ENCODE measurements around the gene AAK1.

Gene AAK1

GRCh38 chr2:69634196-69634821 is 9.2 kb downstream of the AAK1 start:
- TF ChIP-seq EZH2phosphoT487 (IDR thresholded peaks at IDR 0.05; ENCODE audit: low read depth), result no peak
- TF ChIP-seq, protein P1, sequence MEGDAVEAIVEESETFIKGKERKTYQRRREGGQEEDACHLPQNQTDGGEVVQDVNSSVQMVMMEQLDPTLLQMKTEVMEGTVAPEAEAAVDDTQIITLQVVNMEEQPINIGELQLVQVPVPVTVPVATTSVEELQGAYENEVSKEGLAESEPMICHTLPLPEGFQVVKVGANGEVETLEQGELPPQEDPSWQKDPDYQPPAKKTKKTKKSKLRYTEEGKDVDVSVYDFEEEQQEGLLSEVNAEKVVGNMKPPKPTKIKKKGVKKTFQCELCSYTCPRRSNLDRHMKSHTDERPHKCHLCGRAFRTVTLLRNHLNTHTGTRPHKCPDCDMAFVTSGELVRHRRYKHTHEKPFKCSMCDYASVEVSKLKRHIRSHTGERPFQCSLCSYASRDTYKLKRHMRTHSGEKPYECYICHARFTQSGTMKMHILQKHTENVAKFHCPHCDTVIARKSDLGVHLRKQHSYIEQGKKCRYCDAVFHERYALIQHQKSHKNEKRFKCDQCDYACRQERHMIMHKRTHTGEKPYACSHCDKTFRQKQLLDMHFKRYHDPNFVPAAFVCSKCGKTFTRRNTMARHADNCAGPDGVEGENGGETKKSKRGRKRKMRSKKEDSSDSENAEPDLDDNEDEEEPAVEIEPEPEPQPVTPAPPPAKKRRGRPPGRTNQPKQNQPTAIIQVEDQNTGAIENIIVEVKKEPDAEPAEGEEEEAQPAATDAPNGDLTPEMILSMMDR (IDR thresholded peaks at IDR 0.05; ENCODE audit: low read depth, low read length), result no peak
- Histone ChIP-seq H3K27ac (ENCODE audit: low read length) (no peak overlapping the region), H3K9ac (ENCODE audit: low read length) (no peak overlapping the region), H3K4me2 (ENCODE audit: low read length) (no peak overlapping the region), H3K4me3 (ENCODE audit: low read length) (no peak overlapping the region), H3K4me1 (ENCODE audit: low read length) (no peaks in the 10 kb centered on the region), H3K27me3 (ENCODE audit: low read depth, low read length) (peaks cover 7% of the 10 kb centered on the region; the same call in 1 of the 2 replicates), H3K9me3 (ENCODE audit: insufficient read depth, low read length) (no peaks in the 10 kb centered on the region), H4K20me1 (ENCODE audit: insufficient read depth, low read length) (no peaks in the 10 kb centered on the region), H2AFZ (ENCODE audit: low read depth, low read length) (no peak overlapping the region), H3K79me2 (ENCODE audit: low read length) (no peaks in the 10 kb centered on the region), H3K36me3 (replicated peaks; ENCODE audit: low read depth, low read length) (no peaks in the 10 kb centered on the region)

DNA sequence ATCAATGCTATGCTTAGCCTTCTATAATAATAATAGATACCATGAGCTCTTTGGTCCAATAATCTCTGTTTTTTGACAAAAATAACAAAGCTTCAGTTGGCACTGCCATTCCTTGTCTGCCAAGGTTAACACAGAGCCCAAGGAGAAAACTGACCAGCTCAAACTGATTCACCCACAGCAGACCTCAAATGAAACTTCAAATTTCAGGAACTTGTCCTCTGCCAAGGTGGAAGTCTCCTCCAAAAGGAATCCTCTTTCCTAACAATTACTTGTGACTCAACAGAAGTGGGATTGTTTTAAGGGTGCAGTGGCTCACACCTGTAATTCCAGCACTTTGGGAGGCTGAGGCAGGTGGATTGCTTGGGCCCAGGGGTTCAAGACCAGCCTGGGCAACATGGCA is 12.1 kb downstream of the AAK1 start:
- Histone ChIP-seq H4K20me1 (ENCODE audit: insufficient read depth, low read length) (no peaks in the 10 kb centered on the region), H3K27me3 (ENCODE audit: low read depth, low read length) (peaks cover 9% of the 10 kb centered on the region; the same call in 1 of the 2 replicates), H3K9ac (ENCODE audit: low read length) (no peak overlapping the region), H3K4me3 (ENCODE audit: low read length) (no peak overlapping the region), H3K4me2 (ENCODE audit: low read length) (no peak overlapping the region), H2AFZ (ENCODE audit: low read depth, low read length) (no peak overlapping the region), H3K27ac (ENCODE audit: low read length) (no peak overlapping the region), H3K79me2 (ENCODE audit: low read length) (no peaks in the 10 kb centered on the region), H3K4me1 (ENCODE audit: low read length) (peaks cover 4% of the 10 kb centered on the region; the same call in 1 of the 2 replicates), H3K36me3 (replicated peaks; ENCODE audit: low read depth, low read length) (no peaks in the 10 kb centered on the region), H3K9me3 (ENCODE audit: insufficient read depth, low read length) (no peaks in the 10 kb centered on the region)
- TF ChIP-seq EZH2phosphoT487 (IDR thresholded peaks at IDR 0.05; ENCODE audit: low read depth), result no peak
- TF ChIP-seq, protein P1 (IDR thresholded peaks at IDR 0.05; ENCODE audit: low read depth, low read length), result no peak

GRCh38 chr2:69629921-69630608 is 13.5 kb downstream of the AAK1 start:
- H3K9me3 ChIP-seq (ENCODE audit: insufficient read depth, low read length), result no peaks in the 10 kb centered on the region
- H3K27me3 ChIP-seq (ENCODE audit: low read depth, low read length), result peaks cover 10% of the 10 kb centered on the region; the same call in 1 of the 2 replicates
- TF ChIP-seq, protein P1 (IDR thresholded peaks at IDR 0.05; ENCODE audit: low read depth, low read length), result no peak
- no peak for TF ChIP-seq EZH2phosphoT487 (IDR thresholded peaks at IDR 0.05; ENCODE audit: low read depth)
- no peaks in the 10 kb centered on the region for H3K36me3 ChIP-seq (replicated peaks; ENCODE audit: low read depth, low read length)
- H3K4me3 ChIP-seq (ENCODE audit: low read length), result no peak overlapping the region
- no peaks in the 10 kb centered on the region for H4K20me1 ChIP-seq (ENCODE audit: insufficient read depth, low read length)
- no peaks in the 10 kb centered on the region for H3K79me2 ChIP-seq (ENCODE audit: low read length)
- no peak overlapping the region for H3K27ac ChIP-seq (ENCODE audit: low read length)
- no peak overlapping the region for H3K4me2 ChIP-seq (ENCODE audit: low read length)
- no peak overlapping the region for H3K9ac ChIP-seq (ENCODE audit: low read length)
- H3K4me1 ChIP-seq (ENCODE audit: low read length), result peaks cover 4% of the 10 kb centered on the region; the same call in 1 of the 2 replicates
- no peak overlapping the region for H2AFZ ChIP-seq (ENCODE audit: low read depth, low read length)

DNA sequence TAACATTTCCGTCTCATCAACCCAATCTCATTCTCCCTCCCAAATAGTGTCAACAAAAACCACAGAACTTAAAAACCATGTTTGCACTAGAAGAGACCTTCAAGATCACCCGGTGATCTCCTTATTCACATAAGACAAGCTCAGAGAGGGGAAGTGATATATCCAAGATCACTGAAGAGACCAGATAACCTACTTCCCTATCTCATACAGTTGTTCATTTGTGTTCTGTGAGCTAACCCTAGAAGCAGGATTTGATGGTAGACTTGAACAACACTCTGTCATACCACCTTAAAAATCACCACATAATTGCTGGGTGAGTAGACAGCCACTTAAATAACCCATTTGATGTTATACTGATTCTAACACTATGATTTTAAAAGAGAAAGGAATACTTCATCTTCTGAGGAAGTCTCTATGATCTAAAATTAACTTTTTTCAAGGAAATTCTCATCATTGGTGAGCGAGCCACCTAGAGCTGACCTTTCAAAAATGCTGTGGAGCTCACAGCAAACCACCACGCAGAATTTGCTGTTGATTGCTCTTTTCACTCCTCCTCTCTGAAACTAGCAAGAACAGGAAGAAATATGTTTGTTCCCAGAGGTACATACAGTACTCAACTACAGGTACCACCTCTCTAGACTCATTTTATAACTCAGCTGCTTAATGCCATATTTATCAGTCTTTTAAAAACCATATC is 15.1 kb downstream of the AAK1 start:
- H3K4me3 ChIP-seq (ENCODE audit: low read length), result no peak overlapping the region
- H3K9ac ChIP-seq (ENCODE audit: low read length), result no peak overlapping the region
- no peaks in the 10 kb centered on the region for H3K9me3 ChIP-seq (ENCODE audit: insufficient read depth, low read length)
- H3K4me1 ChIP-seq (ENCODE audit: low read length), result peaks cover 4% of the 10 kb centered on the region; the same call in 1 of the 2 replicates
- no peak overlapping the region for H3K27ac ChIP-seq (ENCODE audit: low read length)
- H4K20me1 ChIP-seq (ENCODE audit: insufficient read depth, low read length), result no peaks in the 10 kb centered on the region
- H2AFZ ChIP-seq (ENCODE audit: low read depth, low read length), result no peak overlapping the region
- no peak overlapping the region for H3K4me2 ChIP-seq (ENCODE audit: low read length)
- H3K27me3 ChIP-seq (ENCODE audit: low read depth, low read length), result 0 out of 2 replicates have a peak, but pooled peaks cover 10% of the 10 kb centered on the region
- H3K36me3 ChIP-seq (replicated peaks; ENCODE audit: low read depth, low read length), result no peaks in the 10 kb centered on the region
- no peaks in the 10 kb centered on the region for H3K79me2 ChIP-seq (ENCODE audit: low read length)
- no peak for TF ChIP-seq EZH2phosphoT487 (IDR thresholded peaks at IDR 0.05; ENCODE audit: low read depth)
- TF ChIP-seq, protein P1 (IDR thresholded peaks at IDR 0.05; ENCODE audit: low read depth, low read length), result no peak

Data from OCI-LY3 (cell line).